Measurements from ENCODE around the gene RAB29. TPM values are rescaled to one million over a fixed set of nuclear protein-coding genes. Genes with fewer than 3 reads are reported as not detected.

RAB29 gene
- total and polyA plus RNA-seq, 9 of the 15 experiments (the other 6 are each of a cell fraction or from before 2014, with no cell fraction given): 6.3 to 17.6 (median 8.0) TPM

DNA sequence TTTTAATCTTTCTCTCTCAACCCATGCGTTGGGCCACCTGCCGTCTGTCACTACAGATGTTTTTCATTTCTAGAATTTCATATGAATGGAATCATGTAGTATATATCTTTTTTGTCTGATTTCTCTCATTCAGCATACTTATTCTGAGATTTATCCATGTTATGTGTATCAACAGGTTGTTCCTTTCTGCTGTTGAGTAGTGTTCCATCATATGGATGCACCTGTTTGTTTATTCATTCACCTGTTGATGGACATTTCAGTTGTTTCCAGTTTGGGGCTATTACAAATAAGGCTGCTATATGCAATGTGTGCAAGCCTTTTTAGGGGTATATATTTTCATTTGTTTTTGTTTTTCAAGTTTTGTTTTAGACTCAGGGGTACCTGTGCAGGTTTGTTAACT is 47.1 kb upstream of the RAB29 start:
- H3K36me3 ChIP-seq (ENCODE audit: control insufficient read depth, insufficient read depth, low read length): no peaks in the 10 kb centered on the region
- ChIA-PET POLR2A (interaction anchor here (0.7 kb wide), 1 partner anchor 73 kb away, joined by 3 read pairs; no protein-coding TSS in a partner anchor), CTCF (ENCODE audit: low intra/inter-chr PET ratio) (no interaction called here)
- no peaks in the 10 kb centered on the region for H4K20me1 ChIP-seq (replicated peaks; ENCODE audit: control insufficient read depth, insufficient read depth, low read length)
- H2AFZ ChIP-seq (ENCODE audit: low read depth, low read length): no peak overlapping the region
- no peaks in the 10 kb centered on the region for H3K9me3 ChIP-seq (replicated peaks; ENCODE audit: control insufficient read depth, insufficient read depth, low read depth, low read length)
- H3K4me2 ChIP-seq (ENCODE audit: insufficient read depth, low read length): no peak overlapping the region
- peaks cover 20 to 24% of the 10 kb centered on the region in 2 experiments; a peak in 4 of 5 replicates for H3K27me3 ChIP-seq (ENCODE audit: control insufficient read depth in 2 of 2, insufficient read depth in 2 of 2, low read length in 2 of 2)
- H3K79me2 ChIP-seq (ENCODE audit: control insufficient read depth, insufficient read depth, low read length): no peaks in the 10 kb centered on the region
- in situ Hi-C loops (cut with MboI): no loop called here
- 7% methylated on average over 2 of the region's 2 CpGs for WGBS (ENCODE audit: insufficient coverage, low coverage, missing lambda C conversion rate)
- no peak for ATAC-seq
- no peaks in the 10 kb centered on the region for H3K9me1 ChIP-seq (ENCODE audit: control insufficient read depth, insufficient read depth, low read length)
- no peak overlapping the region for H3K4me3 ChIP-seq
- TF ChIP-seq NR4A1 (CRISPR knock-in tag; IDR thresholded peaks at IDR 0.05) (no peak), NR4A1 (tag; IDR thresholded peaks at IDR 0.05) (no peak), FOXK2 (conservative IDR thresholded peaks at IDR 0.05 in 1 of 2, IDR thresholded peaks at IDR 0.05 in 1 of 2; ENCODE audit: low read depth in 2 of 2) (no peak), ZFP1 (CRISPR knock-in tag; IDR thresholded peaks at IDR 0.05) (no peak), CAMTA2 (CRISPR knock-in tag; conservative IDR thresholded peaks at IDR 0.05) (no peak), PTTG1 (tag; IDR thresholded peaks at IDR 0.05; ENCODE audit: low read depth) (no peak), TRIM25 (IDR thresholded peaks at IDR 0.05; ENCODE audit: borderline replicate concordance) (no peak)
- TF ChIP-seq, protein P1, sequence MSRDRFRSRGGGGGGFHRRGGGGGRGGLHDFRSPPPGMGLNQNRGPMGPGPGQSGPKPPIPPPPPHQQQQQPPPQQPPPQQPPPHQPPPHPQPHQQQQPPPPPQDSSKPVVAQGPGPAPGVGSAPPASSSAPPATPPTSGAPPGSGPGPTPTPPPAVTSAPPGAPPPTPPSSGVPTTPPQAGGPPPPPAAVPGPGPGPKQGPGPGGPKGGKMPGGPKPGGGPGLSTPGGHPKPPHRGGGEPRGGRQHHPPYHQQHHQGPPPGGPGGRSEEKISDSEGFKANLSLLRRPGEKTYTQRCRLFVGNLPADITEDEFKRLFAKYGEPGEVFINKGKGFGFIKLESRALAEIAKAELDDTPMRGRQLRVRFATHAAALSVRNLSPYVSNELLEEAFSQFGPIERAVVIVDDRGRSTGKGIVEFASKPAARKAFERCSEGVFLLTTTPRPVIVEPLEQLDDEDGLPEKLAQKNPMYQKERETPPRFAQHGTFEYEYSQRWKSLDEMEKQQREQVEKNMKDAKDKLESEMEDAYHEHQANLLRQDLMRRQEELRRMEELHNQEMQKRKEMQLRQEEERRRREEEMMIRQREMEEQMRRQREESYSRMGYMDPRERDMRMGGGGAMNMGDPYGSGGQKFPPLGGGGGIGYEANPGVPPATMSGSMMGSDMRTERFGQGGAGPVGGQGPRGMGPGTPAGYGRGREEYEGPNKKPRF (IDR thresholded peaks at IDR 0.05; ENCODE audit: low read depth, low read length): no peak
- no peak overlapping the region for H3K9ac ChIP-seq (ENCODE audit: insufficient read depth in 1 of 2, low read depth in 2 of 2, low read length in 2 of 2)
- no peak for DNase-seq (ENCODE audit: extremely low read depth in 1 of 4, low spot score in 3 of 4)
- intact Hi-C loops (cut with micrococcal nuclease): no loop called here
- peak; percentile 6 for FAIRE-seq
- peaks cover 0 to 3% of the 10 kb centered on the region in 2 experiments; a peak in 1 of 5 replicates for H3K4me1 ChIP-seq (replicated peaks in 1 of 2; ENCODE audit: control insufficient read depth in 2 of 2, insufficient read depth in 2 of 2, low read length in 2 of 2)
- no TSS peak for BruUV-seq (replicated peaks)
- no peak overlapping the region for H3K27ac ChIP-seq (ENCODE audit: extremely low read depth, low read depth, low read length)

All from K562 (cell line).